ENCODE data around the gene COL13A1.

DNA sequence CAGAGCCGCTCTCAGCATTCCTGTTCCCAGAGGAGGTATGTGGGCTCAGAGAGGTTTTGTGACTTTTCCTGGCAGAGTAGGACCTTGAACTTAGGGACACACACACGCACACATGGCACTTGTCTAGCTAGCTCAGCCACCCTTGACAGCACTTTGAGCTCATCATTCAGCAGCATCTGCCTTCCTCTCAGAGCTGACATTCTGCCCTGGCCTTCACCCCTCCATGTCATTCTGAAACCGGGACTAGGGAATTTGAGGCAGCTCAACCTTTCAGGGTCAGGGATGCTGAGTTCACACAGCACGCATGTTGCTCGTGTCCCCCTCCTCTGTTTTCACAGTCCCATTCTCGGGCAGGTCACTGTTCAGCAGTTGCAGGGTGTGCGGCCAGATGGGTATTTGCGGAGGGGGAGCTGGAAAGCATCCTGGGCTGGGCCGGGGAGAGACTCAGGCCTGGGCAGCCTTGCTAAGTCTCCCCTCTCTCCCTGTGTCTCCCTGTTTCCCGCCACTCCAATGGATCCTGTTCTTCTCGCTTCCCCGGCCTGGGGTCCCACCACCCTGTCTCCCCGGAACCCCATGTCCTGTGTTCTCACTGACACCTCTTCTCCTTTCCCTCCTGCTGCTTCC, 78.0 kb downstream of the COL13A1 start:
- TF ChIP-seq POLR2A (IDR thresholded peaks at IDR 0.05): no peak
- TF ChIP-seq, protein P1, sequence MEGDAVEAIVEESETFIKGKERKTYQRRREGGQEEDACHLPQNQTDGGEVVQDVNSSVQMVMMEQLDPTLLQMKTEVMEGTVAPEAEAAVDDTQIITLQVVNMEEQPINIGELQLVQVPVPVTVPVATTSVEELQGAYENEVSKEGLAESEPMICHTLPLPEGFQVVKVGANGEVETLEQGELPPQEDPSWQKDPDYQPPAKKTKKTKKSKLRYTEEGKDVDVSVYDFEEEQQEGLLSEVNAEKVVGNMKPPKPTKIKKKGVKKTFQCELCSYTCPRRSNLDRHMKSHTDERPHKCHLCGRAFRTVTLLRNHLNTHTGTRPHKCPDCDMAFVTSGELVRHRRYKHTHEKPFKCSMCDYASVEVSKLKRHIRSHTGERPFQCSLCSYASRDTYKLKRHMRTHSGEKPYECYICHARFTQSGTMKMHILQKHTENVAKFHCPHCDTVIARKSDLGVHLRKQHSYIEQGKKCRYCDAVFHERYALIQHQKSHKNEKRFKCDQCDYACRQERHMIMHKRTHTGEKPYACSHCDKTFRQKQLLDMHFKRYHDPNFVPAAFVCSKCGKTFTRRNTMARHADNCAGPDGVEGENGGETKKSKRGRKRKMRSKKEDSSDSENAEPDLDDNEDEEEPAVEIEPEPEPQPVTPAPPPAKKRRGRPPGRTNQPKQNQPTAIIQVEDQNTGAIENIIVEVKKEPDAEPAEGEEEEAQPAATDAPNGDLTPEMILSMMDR (IDR thresholded peaks at IDR 0.05): no peak
- no peak for TF ChIP-seq POLR2AphosphoS5 (IDR thresholded peaks at IDR 0.05)
